WTC11 (cell line): ENCODE measurements around the gene GIT1.

ENCODE experiments used
- GABPB1 ChIP-seq: sonication (generic); formaldehyde crosslinking; IDR thresholded peaks from 2 replicates; pipeline ENCODE4 v1.8.1; 2023; ENCODE audit warnings: mild to moderate bottlenecking, missing genetic modification reagents
- JUN ChIP-seq: sonication (generic); formaldehyde crosslinking; IDR thresholded peaks from 2 replicates; pipeline ENCODE4 v1.8.0; 2023; ENCODE audit warnings: mild to moderate bottlenecking, missing genetic modification reagents
- RORB ChIP-seq: fragments of 250-450 bp; sonication (Bioruptor Pico); IDR thresholded peaks from 2 replicates; pipeline ENCODE4 v1.9.0; 2021; ENCODE audit warnings: mild to moderate bottlenecking
- SP1 ChIP-seq: sonication (generic); formaldehyde crosslinking; conservative IDR thresholded peaks from 2 replicates; pipeline ENCODE4 v1.8.1; 2022; ENCODE audit warnings: missing genetic modification reagents
- TF ChIP-seq, protein P1 (sequence below): fragments of 200-600 bp; IDR thresholded peaks from 2 replicates; pipeline ENCODE4 v1.8.0; 2022; ENCODE audit warnings: antibody characterized with exemption
- TF ChIP-seq, protein P2 (sequence below): sonication (generic); formaldehyde crosslinking; IDR thresholded peaks from 2 replicates; pipeline ENCODE4 v1.8.0; 2022; ENCODE audit warnings: mild to moderate bottlenecking, missing genetic modification reagents
- TF ChIP-seq, protein P3 (sequence below): sonication (generic); formaldehyde crosslinking; conservative IDR thresholded peaks from 2 replicates; pipeline ENCODE4 v1.8.1; 2022; ENCODE audit warnings: mild to moderate bottlenecking, missing genetic modification reagents
- TF ChIP-seq, protein P4 (sequence below): sonication (generic); formaldehyde crosslinking; IDR thresholded peaks from 2 replicates; pipeline ENCODE4 v1.8.0; 2023; ENCODE audit warnings: missing genetic modification reagents, mild to moderate bottlenecking, borderline replicate concordance
- TF ChIP-seq, protein P5 (sequence below): sonication (generic); formaldehyde crosslinking; IDR thresholded peaks from 2 replicates; pipeline ENCODE4 v1.8.1; 2022; ENCODE audit warnings: low read depth, missing genetic modification reagents, borderline replicate concordance

DNA sequence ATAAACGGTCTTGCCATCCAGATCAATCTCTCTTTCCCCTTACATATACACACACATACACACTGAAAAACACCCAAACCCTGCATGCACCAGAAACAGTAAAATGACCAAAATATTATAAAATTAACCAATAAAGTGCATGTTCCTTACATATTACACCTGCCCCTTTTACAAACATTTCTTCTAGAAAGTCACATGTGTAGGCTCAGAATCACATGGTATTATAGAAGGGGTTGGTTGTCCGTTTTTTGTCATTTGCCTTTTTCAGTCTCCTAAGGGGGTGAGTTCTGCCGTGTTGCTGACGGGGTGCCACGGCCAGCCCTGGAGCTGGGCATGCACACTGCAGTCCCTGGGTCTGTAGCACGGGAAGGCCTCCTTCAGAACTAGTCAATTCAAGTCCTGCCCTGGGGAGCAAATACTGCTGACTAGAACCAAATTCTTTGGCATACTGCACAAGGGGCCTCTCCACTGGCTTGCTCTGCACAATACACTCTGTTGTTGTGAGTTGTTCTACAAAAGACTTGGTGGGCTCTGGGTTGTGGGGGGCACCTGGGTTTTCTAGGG is 41.3 kb upstream of the GIT1 start:
- TF ChIP-seq, protein P1, sequence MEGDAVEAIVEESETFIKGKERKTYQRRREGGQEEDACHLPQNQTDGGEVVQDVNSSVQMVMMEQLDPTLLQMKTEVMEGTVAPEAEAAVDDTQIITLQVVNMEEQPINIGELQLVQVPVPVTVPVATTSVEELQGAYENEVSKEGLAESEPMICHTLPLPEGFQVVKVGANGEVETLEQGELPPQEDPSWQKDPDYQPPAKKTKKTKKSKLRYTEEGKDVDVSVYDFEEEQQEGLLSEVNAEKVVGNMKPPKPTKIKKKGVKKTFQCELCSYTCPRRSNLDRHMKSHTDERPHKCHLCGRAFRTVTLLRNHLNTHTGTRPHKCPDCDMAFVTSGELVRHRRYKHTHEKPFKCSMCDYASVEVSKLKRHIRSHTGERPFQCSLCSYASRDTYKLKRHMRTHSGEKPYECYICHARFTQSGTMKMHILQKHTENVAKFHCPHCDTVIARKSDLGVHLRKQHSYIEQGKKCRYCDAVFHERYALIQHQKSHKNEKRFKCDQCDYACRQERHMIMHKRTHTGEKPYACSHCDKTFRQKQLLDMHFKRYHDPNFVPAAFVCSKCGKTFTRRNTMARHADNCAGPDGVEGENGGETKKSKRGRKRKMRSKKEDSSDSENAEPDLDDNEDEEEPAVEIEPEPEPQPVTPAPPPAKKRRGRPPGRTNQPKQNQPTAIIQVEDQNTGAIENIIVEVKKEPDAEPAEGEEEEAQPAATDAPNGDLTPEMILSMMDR, result no peak
- TF ChIP-seq, protein P2, sequence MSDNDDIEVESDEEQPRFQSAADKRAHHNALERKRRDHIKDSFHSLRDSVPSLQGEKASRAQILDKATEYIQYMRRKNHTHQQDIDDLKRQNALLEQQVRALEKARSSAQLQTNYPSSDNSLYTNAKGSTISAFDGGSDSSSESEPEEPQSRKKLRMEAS, result no peak
- TF ChIP-seq, protein P3, sequence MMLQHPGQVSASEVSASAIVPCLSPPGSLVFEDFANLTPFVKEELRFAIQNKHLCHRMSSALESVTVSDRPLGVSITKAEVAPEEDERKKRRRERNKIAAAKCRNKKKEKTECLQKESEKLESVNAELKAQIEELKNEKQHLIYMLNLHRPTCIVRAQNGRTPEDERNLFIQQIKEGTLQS (CRISPR knock-in tag), result no peak
- TF ChIP-seq, protein P4, sequence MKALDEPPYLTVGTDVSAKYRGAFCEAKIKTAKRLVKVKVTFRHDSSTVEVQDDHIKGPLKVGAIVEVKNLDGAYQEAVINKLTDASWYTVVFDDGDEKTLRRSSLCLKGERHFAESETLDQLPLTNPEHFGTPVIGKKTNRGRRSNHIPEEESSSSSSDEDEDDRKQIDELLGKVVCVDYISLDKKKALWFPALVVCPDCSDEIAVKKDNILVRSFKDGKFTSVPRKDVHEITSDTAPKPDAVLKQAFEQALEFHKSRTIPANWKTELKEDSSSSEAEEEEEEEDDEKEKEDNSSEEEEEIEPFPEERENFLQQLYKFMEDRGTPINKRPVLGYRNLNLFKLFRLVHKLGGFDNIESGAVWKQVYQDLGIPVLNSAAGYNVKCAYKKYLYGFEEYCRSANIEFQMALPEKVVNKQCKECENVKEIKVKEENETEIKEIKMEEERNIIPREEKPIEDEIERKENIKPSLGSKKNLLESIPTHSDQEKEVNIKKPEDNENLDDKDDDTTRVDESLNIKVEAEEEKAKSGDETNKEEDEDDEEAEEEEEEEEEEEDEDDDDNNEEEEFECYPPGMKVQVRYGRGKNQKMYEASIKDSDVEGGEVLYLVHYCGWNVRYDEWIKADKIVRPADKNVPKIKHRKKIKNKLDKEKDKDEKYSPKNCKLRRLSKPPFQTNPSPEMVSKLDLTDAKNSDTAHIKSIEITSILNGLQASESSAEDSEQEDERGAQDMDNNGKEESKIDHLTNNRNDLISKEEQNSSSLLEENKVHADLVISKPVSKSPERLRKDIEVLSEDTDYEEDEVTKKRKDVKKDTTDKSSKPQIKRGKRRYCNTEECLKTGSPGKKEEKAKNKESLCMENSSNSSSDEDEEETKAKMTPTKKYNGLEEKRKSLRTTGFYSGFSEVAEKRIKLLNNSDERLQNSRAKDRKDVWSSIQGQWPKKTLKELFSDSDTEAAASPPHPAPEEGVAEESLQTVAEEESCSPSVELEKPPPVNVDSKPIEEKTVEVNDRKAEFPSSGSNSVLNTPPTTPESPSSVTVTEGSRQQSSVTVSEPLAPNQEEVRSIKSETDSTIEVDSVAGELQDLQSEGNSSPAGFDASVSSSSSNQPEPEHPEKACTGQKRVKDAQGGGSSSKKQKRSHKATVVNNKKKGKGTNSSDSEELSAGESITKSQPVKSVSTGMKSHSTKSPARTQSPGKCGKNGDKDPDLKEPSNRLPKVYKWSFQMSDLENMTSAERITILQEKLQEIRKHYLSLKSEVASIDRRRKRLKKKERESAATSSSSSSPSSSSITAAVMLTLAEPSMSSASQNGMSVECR (CRISPR knock-in tag), result no peak
- TF ChIP-seq RORB (CRISPR knock-in tag), result no peak
- no peak for TF ChIP-seq JUN (CRISPR knock-in tag)
- TF ChIP-seq SP1, result no peak
- TF ChIP-seq GABPB1 (CRISPR knock-in tag), result no peak
- TF ChIP-seq, protein P5, sequence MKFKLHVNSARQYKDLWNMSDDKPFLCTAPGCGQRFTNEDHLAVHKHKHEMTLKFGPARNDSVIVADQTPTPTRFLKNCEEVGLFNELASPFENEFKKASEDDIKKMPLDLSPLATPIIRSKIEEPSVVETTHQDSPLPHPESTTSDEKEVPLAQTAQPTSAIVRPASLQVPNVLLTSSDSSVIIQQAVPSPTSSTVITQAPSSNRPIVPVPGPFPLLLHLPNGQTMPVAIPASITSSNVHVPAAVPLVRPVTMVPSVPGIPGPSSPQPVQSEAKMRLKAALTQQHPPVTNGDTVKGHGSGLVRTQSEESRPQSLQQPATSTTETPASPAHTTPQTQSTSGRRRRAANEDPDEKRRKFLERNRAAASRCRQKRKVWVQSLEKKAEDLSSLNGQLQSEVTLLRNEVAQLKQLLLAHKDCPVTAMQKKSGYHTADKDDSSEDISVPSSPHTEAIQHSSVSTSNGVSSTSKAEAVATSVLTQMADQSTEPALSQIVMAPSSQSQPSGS, result no peak
